ENCODE measurements around the gene PSEN1. TPM values are rescaled to one million over a fixed set of nuclear protein-coding genes. Genes with fewer than 3 reads are reported as not detected.

PSEN1 gene
- total RNA-seq, 1 donor from 2014 or later: 69.2 TPM

DNA sequence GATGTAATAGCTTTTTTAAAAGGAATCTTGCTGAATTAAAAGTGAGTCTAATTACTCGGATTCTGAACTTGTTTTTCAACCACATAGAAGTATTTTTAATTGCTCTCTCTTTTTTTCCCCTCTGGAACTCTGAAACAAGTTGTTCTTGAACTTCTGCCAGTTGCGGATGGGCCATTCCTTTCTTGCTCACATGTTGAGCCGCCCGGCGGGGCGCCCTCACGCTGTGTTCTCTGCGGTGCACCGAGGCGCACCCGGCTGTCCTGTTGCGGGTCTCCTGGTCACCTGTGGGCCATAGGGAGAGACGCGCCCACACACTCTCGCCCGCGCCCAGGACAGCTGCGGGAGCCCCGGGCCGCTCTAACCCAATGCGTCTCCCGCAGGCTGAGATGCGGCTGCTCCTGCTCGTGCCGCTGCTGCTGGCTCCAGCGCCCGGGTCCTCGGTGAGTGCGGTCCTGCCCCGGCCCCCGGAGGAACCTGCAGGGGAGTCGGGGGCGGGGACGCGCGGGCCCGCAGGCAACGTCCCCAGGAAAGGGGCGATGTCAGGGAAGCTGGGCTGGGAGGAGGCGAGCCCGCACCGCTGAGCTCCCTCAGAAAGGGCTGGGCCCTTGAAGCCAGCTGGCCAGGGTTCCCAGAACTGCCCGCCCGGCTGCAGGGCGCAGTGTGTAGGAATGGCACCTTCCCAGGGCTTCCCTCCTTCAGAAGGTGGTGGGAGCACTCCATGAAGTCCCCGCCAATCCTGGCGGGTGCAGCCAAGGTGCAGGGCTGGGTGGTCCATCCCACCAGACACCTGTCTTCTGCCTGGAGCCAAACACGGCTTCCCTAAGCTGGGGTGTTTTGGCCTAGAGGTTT is 103.3 kb downstream of the PSEN1 start:
- ATAC-seq: peak; percentile 20 to 43
- H3K27ac ChIP-seq: no peak overlapping the region
- H3K4me1 ChIP-seq: peaks cover 48% of the 10 kb centered on the region

DNA sequence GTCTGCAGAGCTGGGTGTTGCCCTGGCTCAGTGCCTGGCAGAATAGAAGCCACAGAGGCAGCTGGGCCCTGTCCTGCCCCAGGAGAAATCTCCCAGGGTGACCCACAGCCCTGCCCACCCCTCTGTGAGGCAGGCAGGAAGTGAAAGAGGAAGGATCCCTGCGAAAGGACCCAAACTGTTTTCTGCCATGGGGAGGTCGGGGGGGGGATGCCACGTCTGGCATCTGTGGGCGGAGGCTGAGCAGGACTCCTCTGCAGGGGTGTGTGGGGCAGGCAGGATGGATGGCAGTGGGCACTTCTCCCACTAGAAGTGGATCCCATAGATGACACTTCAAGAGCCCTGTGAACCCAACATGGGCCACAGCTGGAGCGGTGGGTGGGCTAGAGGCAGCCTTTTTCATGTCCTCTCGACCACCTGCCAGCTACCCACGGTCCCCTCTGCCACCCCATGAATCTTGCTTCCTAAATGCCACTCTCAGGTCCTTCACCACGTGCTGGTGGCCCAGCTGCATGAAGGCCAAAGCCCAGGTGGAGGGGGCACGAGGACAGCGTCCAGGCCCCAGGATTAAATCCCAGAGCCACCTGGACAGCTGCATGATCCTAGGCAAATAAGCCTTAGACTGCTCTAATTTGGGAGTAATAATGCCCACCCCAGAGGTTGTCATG is 104.6 kb downstream of the PSEN1 start:
- TF ChIP-seq, protein P1, sequence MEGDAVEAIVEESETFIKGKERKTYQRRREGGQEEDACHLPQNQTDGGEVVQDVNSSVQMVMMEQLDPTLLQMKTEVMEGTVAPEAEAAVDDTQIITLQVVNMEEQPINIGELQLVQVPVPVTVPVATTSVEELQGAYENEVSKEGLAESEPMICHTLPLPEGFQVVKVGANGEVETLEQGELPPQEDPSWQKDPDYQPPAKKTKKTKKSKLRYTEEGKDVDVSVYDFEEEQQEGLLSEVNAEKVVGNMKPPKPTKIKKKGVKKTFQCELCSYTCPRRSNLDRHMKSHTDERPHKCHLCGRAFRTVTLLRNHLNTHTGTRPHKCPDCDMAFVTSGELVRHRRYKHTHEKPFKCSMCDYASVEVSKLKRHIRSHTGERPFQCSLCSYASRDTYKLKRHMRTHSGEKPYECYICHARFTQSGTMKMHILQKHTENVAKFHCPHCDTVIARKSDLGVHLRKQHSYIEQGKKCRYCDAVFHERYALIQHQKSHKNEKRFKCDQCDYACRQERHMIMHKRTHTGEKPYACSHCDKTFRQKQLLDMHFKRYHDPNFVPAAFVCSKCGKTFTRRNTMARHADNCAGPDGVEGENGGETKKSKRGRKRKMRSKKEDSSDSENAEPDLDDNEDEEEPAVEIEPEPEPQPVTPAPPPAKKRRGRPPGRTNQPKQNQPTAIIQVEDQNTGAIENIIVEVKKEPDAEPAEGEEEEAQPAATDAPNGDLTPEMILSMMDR (IDR thresholded peaks at IDR 0.05): no peak
- DNase-seq (no peak), ATAC-seq (peak in 1 of 2 donors; percentile 10)
- H3K9me3 ChIP-seq: no peaks in the 10 kb centered on the region
- H3K4me3 ChIP-seq: no peak overlapping the region
- H3K4me1 ChIP-seq: peaks cover 57% of the 10 kb centered on the region
- H3K36me3 ChIP-seq: no peaks in the 10 kb centered on the region
- H3K27ac ChIP-seq: no peak overlapping the region
- peaks cover 43% of the 10 kb centered on the region for H3K27me3 ChIP-seq (ENCODE audit: low read depth)
- intact Hi-C loops (cut with DNase I): no loop called here

More for the DNA sequence above, 103.3 kb downstream of the PSEN1 start:
- Histone ChIP-seq H3K36me3 (no peaks in the 10 kb centered on the region), H3K4me3 (peak overlapping the region; percentile 64), H3K9me3 (no peaks in the 10 kb centered on the region), H3K27me3 (ENCODE audit: low read depth) (peaks cover 48% of the 10 kb centered on the region)
- intact Hi-C loops (cut with DNase I): no loop called here
- TF ChIP-seq, protein P1 (IDR thresholded peaks at IDR 0.05): no peak
- peak; percentile 59 for DNase-seq

DNA sequence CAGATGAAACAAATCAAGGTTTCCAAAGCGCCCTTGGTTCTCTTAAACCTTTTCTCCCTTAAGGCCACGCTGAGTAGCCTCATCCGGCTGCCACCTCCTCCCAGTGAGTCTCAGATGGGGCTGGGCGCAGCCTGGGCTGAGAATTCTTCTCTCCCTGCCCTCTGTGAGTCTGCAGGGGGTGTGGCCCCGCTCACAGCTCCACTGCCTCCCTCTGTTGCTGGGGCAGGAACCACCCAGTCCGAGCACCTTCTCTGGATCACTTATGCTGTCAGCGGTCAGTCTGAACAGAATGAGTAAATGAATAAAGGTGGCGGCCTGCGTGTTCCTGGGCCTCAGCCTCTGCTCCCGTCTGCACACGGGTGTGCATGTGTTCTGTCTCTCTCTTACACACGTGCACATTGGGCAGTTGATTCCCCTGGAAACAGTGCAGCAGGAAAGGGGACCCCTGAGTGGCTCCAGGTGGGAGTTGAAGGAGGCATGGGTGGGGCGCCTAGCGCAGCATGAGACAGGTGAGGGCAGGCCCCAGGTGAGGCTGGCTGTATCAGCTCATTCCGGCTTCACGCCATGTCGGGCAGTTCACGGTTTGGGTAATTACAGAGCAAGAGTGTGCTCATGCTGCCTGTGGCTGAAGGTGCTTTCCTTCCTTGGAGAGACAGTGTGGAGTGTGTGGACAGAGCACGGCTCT is 105.3 kb downstream of the PSEN1 start:
- DNase-seq: no peak
- intact Hi-C loops (cut with DNase I): no loop called here
- no peaks in the 10 kb centered on the region for H3K36me3 ChIP-seq
- TF ChIP-seq, protein P1 (IDR thresholded peaks at IDR 0.05): no peak
- no peaks in the 10 kb centered on the region for H3K9me3 ChIP-seq
- H3K27me3 ChIP-seq (ENCODE audit: low read depth): peaks cover 39% of the 10 kb centered on the region
- ATAC-seq: no peak
- H3K27ac ChIP-seq: peak overlapping the region; percentile 28
- H3K4me1 ChIP-seq: peaks cover 62% of the 10 kb centered on the region
- H3K4me3 ChIP-seq: no peak overlapping the region

DNA sequence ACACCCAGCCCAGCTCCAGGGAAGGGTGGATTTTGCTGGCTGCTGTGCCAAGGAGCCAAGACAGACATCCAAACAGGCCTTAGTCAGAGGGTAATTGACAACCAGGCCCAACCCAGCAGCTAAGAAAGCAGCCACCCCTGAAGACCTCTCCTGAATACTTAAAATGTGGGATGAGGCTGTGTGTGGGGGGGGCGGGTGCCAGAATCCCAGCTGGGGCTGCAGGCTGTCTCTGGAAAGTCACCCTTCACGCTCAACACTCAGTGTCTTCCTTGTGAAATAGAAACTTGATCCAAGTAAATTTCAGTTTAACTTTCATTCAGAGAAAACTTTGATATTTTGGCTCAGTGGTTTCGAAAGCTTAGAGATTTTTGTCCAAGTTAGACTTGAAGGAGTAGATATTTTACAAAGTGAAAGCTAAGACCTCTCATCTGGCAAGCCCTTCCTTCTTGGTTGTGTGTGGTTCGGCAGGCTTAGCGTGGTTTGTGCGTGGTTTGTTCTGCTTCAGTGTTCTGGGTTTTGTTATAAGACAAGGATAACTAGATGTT is 106.1 kb downstream of the PSEN1 start:
- Histone ChIP-seq H3K4me1 (peaks cover 55% of the 10 kb centered on the region), H3K27ac (peak overlapping the region; percentile 28), H3K36me3 (no peaks in the 10 kb centered on the region), H3K9me3 (no peaks in the 10 kb centered on the region), H3K27me3 (ENCODE audit: low read depth) (peaks cover 38% of the 10 kb centered on the region), H3K4me3 (no peak overlapping the region)
- ATAC-seq (no peak), DNase-seq (no peak)
- intact Hi-C loops (cut with DNase I): no loop called here
- TF ChIP-seq, protein P1 (IDR thresholded peaks at IDR 0.05): no peak

DNA sequence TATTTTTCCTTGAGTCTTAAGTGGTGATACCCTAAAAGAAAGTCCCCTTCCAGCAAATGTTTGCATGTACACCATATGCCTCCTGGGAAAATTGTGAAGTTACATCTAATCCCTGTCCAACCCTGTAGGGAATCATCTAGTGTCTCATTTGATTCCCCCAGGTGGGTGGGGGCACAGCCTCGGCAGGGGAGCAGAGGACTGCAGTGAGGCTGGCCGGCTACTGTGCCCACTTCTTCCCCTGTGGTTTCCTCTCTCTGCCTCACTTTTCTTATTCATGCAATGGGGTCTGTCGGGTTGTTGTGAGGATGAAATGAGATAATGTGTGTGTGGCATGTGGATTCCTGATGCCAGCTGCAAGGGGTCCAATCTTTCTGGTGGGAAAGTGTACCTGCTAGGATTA is 107.0 kb downstream of the PSEN1 start:
- H3K4me1 ChIP-seq: peaks cover 45% of the 10 kb centered on the region
- intact Hi-C loops (cut with DNase I): no loop called here
- no peaks in the 10 kb centered on the region for H3K9me3 ChIP-seq
- TF ChIP-seq, protein P1 (IDR thresholded peaks at IDR 0.05): no peak
- no peaks in the 10 kb centered on the region for H3K36me3 ChIP-seq
- peaks cover 29% of the 10 kb centered on the region for H3K27me3 ChIP-seq (ENCODE audit: low read depth)
- ATAC-seq (no peak), DNase-seq (no peak)
- H3K4me3 ChIP-seq: no peak overlapping the region
- H3K27ac ChIP-seq: no peak overlapping the region
